ENCODE data around the gene CDC5L.

GRCh38 chr6:44423306-44423705 lies 35.8 kb downstream of the CDC5L start:
- no peak for TF ChIP-seq CTCF (IDR thresholded peaks at IDR 0.05)
- no peak for TF ChIP-seq POLR2A (IDR thresholded peaks at IDR 0.05)
